WTC11 (cell line): ENCODE measurements around the gene NUP214.

Experiments used
- FOXP4 ChIP-seq: sonication (generic); formaldehyde crosslinking; IDR thresholded peaks from 2 replicates; pipeline ENCODE4 v1.8.0; 2022; ENCODE audit warnings: mild to moderate bottlenecking, missing genetic modification reagents
- IRF2 ChIP-seq: sonication (generic); formaldehyde crosslinking; IDR thresholded peaks from 2 replicates; pipeline ENCODE4 v1.8.0; 2022; ENCODE audit warnings: low read depth, missing genetic modification reagents, borderline replicate concordance
- NFE2L1 ChIP-seq: sonication (generic); formaldehyde crosslinking; IDR thresholded peaks from 2 replicates; pipeline ENCODE4 v1.8.1; 2023; ENCODE audit warnings: missing genetic modification reagents
- USF2 ChIP-seq: sonication (generic); formaldehyde crosslinking; IDR thresholded peaks from 2 replicates; pipeline ENCODE4 v1.8.1; 2023; ENCODE audit warnings: mild to moderate bottlenecking, missing genetic modification reagents, moderate library complexity
- ZNF263 ChIP-seq: sonication (generic); formaldehyde crosslinking; IDR thresholded peaks from 2 replicates; pipeline ENCODE4 v1.8.1; 2022; ENCODE audit warnings: low read depth, mild to moderate bottlenecking, moderate library complexity, missing genetic modification reagents

- TF ChIP-seq ZNF263 (CRISPR knock-in tag) = no peak
- TF ChIP-seq FOXP4 (CRISPR knock-in tag) = no peak
- no peak for TF ChIP-seq NFE2L1 (CRISPR knock-in tag)
- TF ChIP-seq USF2 (CRISPR knock-in tag) = no peak
- no peak for TF ChIP-seq IRF2 (CRISPR knock-in tag)
Measured at GRCh38 chr9:131222460-131222859, 97.1 kb downstream of the NUP214 start.
